Lower leg skin (tissue), 4 donors: ENCODE data around the gene MRPL43. TPM values are rescaled to one million over a fixed set of nuclear protein-coding genes. Genes with fewer than 3 reads are reported as not detected.

Experiments used
- DNase-seq, 2 donors: peaks; one replicate each; pipeline ENCODE4 v3.0.0-alpha.2; 2019; ENCODE audit warnings: low spot score in 2 of 2
- H3K4me3 ChIP-seq: fragments of 200-600 bp; sonication (generic); 2 replicates; pipeline ENCODE4 v1.5.1; 2017; ENCODE audit warnings: mild to moderate bottlenecking, low read depth; ENCODE audit not compliant: poor library complexity, severe bottlenecking
- CTCF ChIP-seq, 3 donors: fragments of 450-650 bp; IDR thresholded peaks; one replicate each; pipeline ENCODE4 v1.5.1; 2016; ENCODE audit warnings: antibody characterized with exemption in 3 of 3, mild to moderate bottlenecking in 3 of 3, moderate library complexity in 2 of 3
- POLR2A ChIP-seq, 2 donors: fragments of 450-650 bp; IDR thresholded peaks; one replicate each; pipeline ENCODE4 v1.6.1; 2016 to 2017; ENCODE audit warnings: antibody characterized with exemption in 2 of 2, mild to moderate bottlenecking in 1 of 2, moderate library complexity in 1 of 2
- WGBS, 2 donors: methylation state at CpG; one replicate each; pipeline ENCODE4 v1.1.5; 2018; 5-methylcytosine and 5-hydroxymethylcytosine counted together
- intact Hi-C: fragments of 100-400 bp; cut with DNase I; formaldehyde crosslinking; loops from one replicate; pipeline ENCODE4 v1.15.0; 2023; ENCODE audit warnings: low total_unique reads
- microRNA counts, 2 donors: library from miRNA; unstranded; fragments of <30 nt; microRNA quantifications; one replicate each; lab custom pipeline; 2016
- microRNA-seq, 2 donors: library from miRNA; unstranded; fragments of <30 nt; microRNA quantifications; one replicate each; pipeline ENCODE4, GENCODE V29; 2016; ENCODE audit warnings: borderline replicate concordance in 2 of 2, borderline number of aligned reads in 1 of 2
- total RNA-seq, 4 donors: library from RNA; depleted of rRNA; stranded (reverse); fragments of >200 nt; gene quantifications; one replicate each; pipeline ENCODE4 v1.1.0, GENCODE V29; 2016

MRPL43 gene
- total RNA-seq, 4 donors from 2014 or later = 82.2 to 132 (median 100) TPM

GRCh38 chr10:100943508-100943907 lies 43.8 kb downstream of the MRPL43 start:
- no peak for DNase-seq
- TF ChIP-seq CTCF (IDR thresholded peaks at IDR 0.05) = no peak
- TF ChIP-seq POLR2A (IDR thresholded peaks at IDR 0.05) = no peak
- H3K4me3 ChIP-seq = no peak overlapping the region
- intact Hi-C loops = no loop called here

GRCh38 chr10:100942229-100942628 lies 45.1 kb downstream of the MRPL43 start:
- WGBS, 2 donors = 97% methylated on average over 3 of the region's 3 CpGs
- intact Hi-C loops = no loop called here

GRCh38 chr10:100939763-100940344 lies 47.4 kb downstream of the MRPL43 start:
- no peak for DNase-seq
- intact Hi-C loops = no loop called here
- no peak overlapping the region for H3K4me3 ChIP-seq
- TF ChIP-seq POLR2A (IDR thresholded peaks at IDR 0.05) (no peak), CTCF (IDR thresholded peaks at IDR 0.05) (no peak)

More at GRCh38 chr10:100942229-100942628, 45.1 kb downstream of the MRPL43 start:
- DNase-seq = no peak
- H3K4me3 ChIP-seq = no peak overlapping the region
- TF ChIP-seq CTCF (IDR thresholded peaks at IDR 0.05) = no peak
- TF ChIP-seq POLR2A (IDR thresholded peaks at IDR 0.05) = no peak

MicroRNAs within 50 kb of the gene (microRNA counts, 767-probe panel; counts per million panel counts)
- microRNA hsa-miR-608 (lab: Ali Mortazavi, UCI) = 0 to 358 counts per million in 2 donors

Small RNAs within 50 kb of the gene (microRNA-seq; reads per million reads assigned to microRNA genes)
- 0 reads per million in 2 donors for gene MIR608

Other genes starting within 250 kb of the MRPL43 start
- gene PAX2, start 241.9 kb downstream of the MRPL43 start, total RNA-seq = not detected
- gene SLF2, start 74.5 kb downstream of the MRPL43 start, total RNA-seq = 10 to 100 TPM in 3 of 4 donors, 1 to 10 TPM in 1; 8.3 to 23.3 (median 14.9) TPM
- gene SEMA4G, start 18.0 kb downstream of the MRPL43 start, total RNA-seq = 10 to 100 TPM; 15.3 to 31.9 (median 23.6) TPM
- gene TWNK, start within 50 bp of the MRPL43 start, total RNA-seq = 1 to 10 TPM; 4.2 to 9.2 (median 6.4) TPM
- 10 to 100 TPM; 58.9 to 81.4 (median 71.2) TPM for gene LZTS2, start 12.3 kb upstream of the MRPL43 start, total RNA-seq
- 1 to 10 TPM; 1.5 to 9.0 (median 3.5) TPM for gene PDZD7, start 43.6 kb upstream of the MRPL43 start, total RNA-seq
- 100 to 1,000 TPM in 1 of 4 donors, 10 to 100 TPM in 3; 55.5 to 127 (median 79.6) TPM for gene SFXN3, start 43.7 kb upstream of the MRPL43 start, total RNA-seq
- 1 to 10 TPM; 2.2 to 6.1 (median 2.7) TPM for gene KAZALD1, start 74.5 kb upstream of the MRPL43 start, total RNA-seq
- gene TLX1, start 143.8 kb upstream of the MRPL43 start, total RNA-seq = under 1 TPM in 2 of 4 donors, not detected in 2; 0.15 to 0.25 TPM
- gene LBX1, start 242.0 kb upstream of the MRPL43 start, total RNA-seq = not detected